ENCODE measurements around the gene PLEKHH2. TPM values are rescaled to one million over a fixed set of nuclear protein-coding genes. Genes with fewer than 3 reads are reported as not detected.

The PLEKHH2 gene
- total and polyA plus RNA-seq, 2 of the 13 experiments (the other 11 are each of a cell fraction or from before 2014, with no cell fraction given): 1.1 to 3.0 TPM

- TF ChIP-seq, protein P1, sequence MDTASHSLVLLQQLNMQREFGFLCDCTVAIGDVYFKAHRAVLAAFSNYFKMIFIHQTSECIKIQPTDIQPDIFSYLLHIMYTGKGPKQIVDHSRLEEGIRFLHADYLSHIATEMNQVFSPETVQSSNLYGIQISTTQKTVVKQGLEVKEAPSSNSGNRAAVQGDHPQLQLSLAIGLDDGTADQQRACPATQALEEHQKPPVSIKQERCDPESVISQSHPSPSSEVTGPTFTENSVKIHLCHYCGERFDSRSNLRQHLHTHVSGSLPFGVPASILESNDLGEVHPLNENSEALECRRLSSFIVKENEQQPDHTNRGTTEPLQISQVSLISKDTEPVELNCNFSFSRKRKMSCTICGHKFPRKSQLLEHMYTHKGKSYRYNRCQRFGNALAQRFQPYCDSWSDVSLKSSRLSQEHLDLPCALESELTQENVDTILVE (CRISPR knock-in tag; IDR thresholded peaks at IDR 0.05): peak; percentile 65; the same call in 1 of the 2 replicates
- TF ChIP-seq ZNF207 (IDR thresholded peaks at IDR 0.05; ENCODE audit: borderline replicate concordance): no peak
- 0 out of 2 replicates have a peak, but pooled peaks have one; percentile 78 for TF ChIP-seq TMF1 (CRISPR knock-in tag; IDR thresholded peaks at IDR 0.05; ENCODE audit: low read depth)
- no peak for TF ChIP-seq ZNF10 (CRISPR knock-in tag; IDR thresholded peaks at IDR 0.05; ENCODE audit: borderline replicate concordance, low read depth)
- TF ChIP-seq HMG20A (CRISPR knock-in tag; IDR thresholded peaks at IDR 0.05; ENCODE audit: borderline replicate concordance): no peak
- peak; percentile 97 for TF ChIP-seq CREM (IDR thresholded peaks at IDR 0.05)
- TF ChIP-seq CREM (CRISPR knock-in tag; IDR thresholded peaks at IDR 0.05): 0 out of 2 replicates have a peak, but pooled peaks have one; percentile 42
- TF ChIP-seq CBFB (CRISPR knock-in tag; IDR thresholded peaks at IDR 0.05): peak; percentile 77; the same call in 1 of the 2 replicates
- peak; percentile 81 for TF ChIP-seq PITX1 (CRISPR knock-in tag; IDR thresholded peaks at IDR 0.05)
- no peak for TF ChIP-seq ZBTB7B (CRISPR knock-in tag; IDR thresholded peaks at IDR 0.05)
- TF ChIP-seq, protein P2, sequence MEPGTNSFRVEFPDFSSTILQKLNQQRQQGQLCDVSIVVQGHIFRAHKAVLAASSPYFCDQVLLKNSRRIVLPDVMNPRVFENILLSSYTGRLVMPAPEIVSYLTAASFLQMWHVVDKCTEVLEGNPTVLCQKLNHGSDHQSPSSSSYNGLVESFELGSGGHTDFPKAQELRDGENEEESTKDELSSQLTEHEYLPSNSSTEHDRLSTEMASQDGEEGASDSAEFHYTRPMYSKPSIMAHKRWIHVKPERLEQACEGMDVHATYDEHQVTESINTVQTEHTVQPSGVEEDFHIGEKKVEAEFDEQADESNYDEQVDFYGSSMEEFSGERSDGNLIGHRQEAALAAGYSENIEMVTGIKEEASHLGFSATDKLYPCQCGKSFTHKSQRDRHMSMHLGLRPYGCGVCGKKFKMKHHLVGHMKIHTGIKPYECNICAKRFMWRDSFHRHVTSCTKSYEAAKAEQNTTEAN (CRISPR knock-in tag; conservative IDR thresholded peaks at IDR 0.05): no peak
- no peak for TF ChIP-seq MBD4 (IDR thresholded peaks at IDR 0.05; ENCODE audit: borderline replicate concordance, low read length)
- TF ChIP-seq THYN1 (CRISPR knock-in tag; IDR thresholded peaks at IDR 0.05; ENCODE audit: borderline replicate concordance, low read depth): no peak
- no peak for TF ChIP-seq CEBPZ (IDR thresholded peaks at IDR 0.05; ENCODE audit: low read length)
- TF ChIP-seq PRMT3 (CRISPR knock-in tag; IDR thresholded peaks at IDR 0.05; ENCODE audit: borderline replicate concordance, low read depth): no peak
- peak; percentile 99 for TF ChIP-seq SAP130 (CRISPR knock-in tag; IDR thresholded peaks at IDR 0.05; ENCODE audit: low read depth)
- no peak for TF ChIP-seq ZBTB10 (CRISPR knock-in tag; IDR thresholded peaks at IDR 0.05; ENCODE audit: borderline replicate concordance)
- no peak for TF ChIP-seq MAZ (IDR thresholded peaks at IDR 0.05; ENCODE audit: borderline replicate concordance, low read depth, low read length)
- no peak for TF ChIP-seq MAZ (CRISPR knock-in tag; IDR thresholded peaks at IDR 0.05; ENCODE audit: low read depth)
- peak; percentile 92 for TF ChIP-seq XRCC5 (optimal IDR thresholded peaks at IDR 0.05; ENCODE audit: low read length)
- TF ChIP-seq REXO4 (CRISPR knock-in tag; IDR thresholded peaks at IDR 0.05; ENCODE audit: borderline replicate concordance): no peak
- peak; percentile 64; the same call in 1 of the 2 replicates for TF ChIP-seq ZNF670 (CRISPR knock-in tag; IDR thresholded peaks at IDR 0.05; ENCODE audit: borderline replicate concordance)
Observed at GRCh38 chr2:43773876-43774613, 137.0 kb downstream of the PLEKHH2 start, which contains the start of gene DYNC2LI1 (continued).
